Measurements from ENCODE around the gene MRM2.
"Not testable (repeated sequence)": the region's sequence is repeated elsewhere in the genome, so short reads cannot be mapped to it uniquely, and the experiment has no call there.

The MRM2 gene

DNA sequence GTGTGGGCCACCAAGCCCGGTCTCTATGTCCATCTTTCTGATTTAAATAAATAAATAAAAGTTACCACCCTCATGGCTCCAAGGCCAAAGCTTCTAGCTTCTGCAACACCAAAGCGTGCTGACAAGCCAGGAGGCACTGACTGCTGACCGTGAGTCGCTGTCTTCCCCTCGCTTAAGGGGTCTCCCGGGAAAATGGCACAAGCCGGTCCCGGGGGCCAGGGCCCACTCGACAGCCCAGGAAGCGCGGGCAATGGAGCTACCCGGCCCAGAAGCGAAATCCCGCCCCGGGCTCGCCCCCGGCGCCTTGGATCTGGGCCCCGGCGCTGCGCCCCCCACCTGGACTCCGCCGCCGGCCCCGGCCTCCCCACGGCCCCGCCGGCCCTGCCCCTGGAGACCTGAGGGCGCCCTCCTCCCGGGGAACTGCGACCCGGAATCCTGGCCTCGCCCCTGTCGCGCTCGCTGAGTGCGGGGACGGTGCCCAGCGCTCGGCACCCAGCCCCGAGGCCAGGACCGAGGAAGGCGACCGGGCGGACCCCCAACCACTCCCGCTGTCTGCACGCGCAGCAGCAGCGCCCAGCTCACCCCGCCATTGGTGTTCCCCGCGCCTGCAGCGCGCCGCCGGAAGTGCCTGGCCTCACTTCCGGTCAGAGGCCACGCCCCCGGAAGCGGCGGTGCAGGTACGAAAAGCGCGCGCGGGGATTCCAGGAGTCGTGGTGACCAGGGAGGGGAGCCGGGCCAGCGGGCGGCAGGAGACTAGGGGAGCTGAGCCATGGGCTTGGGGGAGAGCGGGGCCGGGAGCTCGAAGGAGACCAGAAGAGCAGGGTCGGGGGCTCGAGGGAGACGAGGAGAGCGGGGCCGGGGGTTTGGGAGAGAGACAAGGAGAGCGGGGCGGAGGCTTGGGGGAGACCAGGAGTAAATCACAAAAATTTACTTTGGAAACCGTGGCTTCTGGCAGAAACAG is at the start of gene MRM2, which contains the start of gene NUDT1:
MRM2 (minus strand) TSS at position 626 of the 961 bp plus-strand sequence; CDS start at position 590, 36 bp downstream.
NUDT1 (plus strand) TSS at position 647 of the 961 bp plus-strand sequence. CDS start 2,349 bp downstream, outside the sequence.
- peak; percentile 78 for DNase-seq

DNA sequence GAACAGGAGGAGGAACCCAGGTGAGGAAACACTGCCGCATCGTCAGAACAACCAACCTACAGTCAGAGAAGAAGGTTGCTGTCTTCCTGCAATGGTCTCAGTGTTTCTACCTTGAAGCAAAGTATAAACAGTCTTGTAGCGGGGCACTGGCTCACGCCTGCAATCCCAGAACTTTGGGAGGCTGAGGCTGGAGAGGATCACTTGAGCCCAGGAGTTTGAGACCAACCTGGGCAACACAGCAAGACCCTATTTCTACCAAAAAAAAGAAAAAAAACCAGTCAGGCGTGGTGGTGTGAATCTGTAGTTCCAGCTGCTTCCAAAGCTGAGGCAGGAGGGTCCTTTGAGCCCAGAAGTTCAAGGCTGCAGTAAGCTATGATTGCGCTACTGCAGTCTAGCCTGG is 48.9 kb upstream of the MRM2 start:
- no peak for DNase-seq

DNA sequence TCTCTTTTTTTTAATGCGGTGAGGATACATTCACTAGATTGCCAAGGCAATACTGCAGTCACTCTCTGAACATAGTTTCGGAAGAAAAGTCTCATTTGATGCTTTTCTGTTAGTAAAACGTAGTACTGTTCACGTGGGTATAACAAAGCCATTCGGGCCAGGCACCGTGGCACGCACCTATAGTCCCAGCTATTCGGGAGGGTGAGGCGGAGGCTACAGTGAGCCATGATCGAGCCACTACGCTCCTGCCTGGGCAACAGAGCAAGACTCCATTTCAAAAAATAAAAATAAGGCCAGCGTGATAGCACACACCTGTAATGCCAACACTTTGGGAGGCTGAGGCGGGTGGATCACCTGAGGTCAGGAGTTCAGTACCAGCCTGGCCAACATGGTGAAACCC is 47.6 kb upstream of the MRM2 start:
- DNase-seq: no peak

DNA sequence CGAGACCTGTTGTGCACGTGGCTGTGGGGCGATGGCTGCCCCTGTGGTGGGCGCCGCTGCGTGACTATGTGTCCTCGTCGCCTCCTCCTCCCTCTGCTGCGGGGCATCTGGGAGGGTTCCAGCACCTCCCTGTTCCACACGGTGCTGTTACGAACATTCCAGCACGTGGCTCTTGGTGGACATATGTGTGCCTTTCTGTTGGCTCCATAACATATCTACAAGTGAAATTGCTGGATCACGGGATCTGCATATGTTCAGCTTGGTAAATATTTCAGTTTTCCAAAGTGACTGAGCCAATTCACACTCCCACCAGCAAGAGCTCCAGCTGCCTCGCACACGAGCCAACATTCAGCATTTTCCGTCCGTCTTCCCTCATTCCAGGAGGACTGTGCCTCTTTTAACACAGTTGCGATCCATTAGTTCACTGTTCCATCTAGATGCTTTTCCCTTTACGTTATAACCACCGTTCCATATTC is 47.1 kb upstream of the MRM2 start:
- no peak for DNase-seq

DNA sequence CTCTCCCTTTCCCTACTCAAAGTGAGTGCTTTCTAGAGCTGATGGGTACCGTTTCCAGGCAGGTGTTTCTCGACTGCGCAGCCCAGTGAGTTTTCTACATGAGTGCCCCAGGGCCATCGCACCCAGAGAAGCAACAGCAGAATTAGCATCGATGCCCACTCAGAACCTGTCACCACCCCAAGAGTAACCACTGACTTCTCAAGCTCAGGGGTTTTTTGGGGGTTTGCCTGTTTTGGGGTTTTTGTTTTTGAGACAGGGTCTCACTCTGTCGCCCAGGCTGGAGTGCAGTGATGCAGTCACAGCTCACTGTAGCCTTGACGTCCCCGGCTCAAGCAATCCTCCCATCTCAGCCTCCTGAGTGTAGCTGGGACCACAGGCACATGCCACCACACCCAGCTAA is 46.5 kb upstream of the MRM2 start:
- DNase-seq: no peak

DNA sequence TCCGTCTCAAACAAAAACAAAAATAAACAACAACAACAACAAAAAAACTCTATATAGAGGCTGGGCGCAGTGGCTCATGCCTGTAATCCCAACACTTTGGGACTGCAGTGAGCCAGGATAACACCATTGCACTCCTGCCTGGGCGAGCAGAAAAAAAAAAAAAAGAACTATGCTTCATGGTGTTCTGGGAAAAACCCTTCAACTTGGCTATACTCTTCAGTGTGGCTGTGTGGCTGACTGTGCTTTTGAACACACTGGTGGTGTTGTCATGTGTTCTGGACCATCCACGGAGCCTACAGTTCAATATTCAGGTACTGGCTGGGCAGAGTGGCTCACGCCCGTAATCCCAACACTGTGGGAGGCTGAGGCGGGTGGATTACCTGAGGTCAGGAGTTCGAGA is 45.7 kb upstream of the MRM2 start:
- no peak for DNase-seq

DNA sequence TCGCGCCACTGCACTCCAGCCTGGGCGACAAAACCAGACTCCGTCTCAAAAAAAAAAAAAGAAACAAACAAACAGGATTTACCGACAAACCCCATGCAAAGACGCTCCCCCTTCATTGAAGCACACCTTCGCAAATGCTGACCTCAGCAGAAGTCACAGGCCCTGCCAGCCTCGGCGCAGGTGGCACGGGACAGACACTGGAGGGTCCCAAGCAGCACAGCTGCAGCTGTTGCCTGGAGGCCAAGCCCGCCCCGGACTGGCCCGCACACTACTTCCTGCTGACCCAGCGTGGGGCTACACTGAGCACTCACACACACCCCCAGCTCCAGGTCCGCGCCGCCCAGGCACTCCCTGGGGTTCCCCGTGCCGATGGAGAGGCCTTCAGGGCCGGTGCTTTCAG is 41.1 kb upstream of the MRM2 start:
- no peak for DNase-seq

DNA sequence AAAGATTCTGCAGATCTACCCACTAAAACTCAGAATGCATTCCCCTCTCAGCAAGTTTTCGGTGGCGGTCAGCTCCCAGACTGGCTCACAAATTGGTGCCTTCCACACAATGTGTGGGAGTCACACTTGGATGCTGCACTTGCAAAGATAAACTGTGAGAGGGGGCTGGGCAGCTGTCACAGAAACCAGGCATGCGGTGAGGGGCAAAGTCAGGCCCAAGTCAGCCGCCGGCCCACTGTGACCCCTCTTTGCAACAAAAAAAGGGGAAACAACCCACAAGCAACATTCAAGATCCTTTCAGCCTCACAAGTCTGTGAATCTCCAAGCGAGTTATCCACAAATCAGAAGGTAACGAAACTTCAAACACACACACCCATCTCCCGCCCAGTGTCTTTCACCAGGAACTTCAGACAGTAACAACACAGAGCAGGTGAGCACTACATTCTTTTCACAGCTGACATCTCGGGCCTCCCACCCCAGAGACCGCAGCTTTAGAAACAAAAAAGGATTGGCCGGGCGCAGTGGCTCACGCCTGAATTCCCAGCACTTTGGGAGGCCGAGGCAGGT is 40.3 kb upstream of the MRM2 start:
- no peak for DNase-seq

DNA sequence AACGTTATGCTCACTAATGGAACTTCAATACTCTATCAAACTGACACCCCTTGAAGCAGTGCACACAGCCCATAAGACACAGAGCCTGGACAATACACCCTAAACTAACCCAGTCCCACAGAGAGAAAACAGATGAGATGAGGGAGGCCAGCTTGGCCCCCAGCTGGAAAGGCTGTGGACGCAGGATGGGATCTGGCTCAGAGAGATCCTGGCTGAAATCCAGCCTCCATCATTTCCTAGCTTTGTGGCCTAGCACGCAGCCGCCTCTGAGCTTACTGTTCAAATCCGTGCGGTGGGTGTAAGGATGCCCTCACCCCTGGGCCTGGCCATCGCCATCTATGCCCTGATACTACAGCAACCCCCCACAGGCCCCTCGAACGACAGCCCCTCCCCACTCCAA is 39.5 kb upstream of the MRM2 start:
- DNase-seq: no peak

DNA sequence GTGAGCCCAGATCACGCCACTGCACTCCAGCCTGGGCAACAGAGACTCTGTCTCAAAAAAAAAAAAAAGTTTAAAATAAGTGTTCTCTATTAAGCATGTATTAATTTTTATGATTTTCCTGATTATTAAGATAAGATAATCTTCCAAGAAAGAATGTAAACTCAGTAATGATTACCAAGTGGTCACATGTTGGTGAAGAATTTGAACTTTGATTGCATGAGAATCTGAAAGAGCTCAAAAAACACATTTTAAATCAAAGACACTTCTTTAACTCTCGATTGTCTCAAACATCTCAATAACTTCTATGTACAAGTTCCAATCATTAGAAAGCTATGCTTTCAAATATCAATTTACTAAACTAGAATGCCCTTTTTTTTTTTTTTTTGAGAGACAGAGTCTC is 38.4 kb upstream of the MRM2 start:
- DNase-seq: no peak

DNA sequence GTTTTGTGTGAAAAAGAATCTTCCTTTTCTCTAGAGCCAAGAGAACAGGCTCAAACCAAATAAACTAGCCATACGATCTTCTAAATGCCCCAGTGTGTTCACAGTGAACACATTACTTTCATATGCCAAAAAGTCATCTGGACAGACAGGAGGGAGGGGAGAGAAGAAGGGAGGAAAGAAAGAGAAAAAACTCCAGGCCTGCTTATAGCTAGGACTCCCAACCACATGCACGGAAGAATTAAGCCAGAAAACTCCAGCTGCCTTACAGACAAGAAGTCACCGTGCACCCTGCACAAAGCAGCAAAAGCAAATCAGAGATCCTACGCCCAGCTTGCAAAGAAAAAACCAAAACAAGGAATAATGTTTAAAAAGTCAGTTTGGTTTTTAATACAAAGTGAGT is 37.9 kb upstream of the MRM2 start:
- no peak for DNase-seq

DNA sequence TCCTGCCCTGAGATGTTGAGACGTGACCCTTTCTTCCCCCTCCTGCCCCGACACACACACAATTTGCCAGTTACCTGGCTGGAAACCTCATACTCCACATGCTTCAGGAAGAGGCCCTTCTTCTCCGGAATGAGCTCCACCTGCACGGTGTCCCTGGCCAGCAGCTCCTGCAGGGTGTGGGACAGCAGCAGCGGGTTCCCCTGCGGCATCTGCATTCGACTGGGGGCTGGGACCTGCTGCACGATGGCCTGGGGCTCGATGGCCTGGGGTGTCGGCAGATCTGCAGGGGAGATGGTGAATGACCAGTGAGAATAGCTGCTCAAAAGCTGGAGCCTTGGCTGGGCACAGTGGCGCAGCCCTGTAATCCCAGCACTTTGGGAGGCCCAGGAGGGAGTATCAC is 36.0 kb upstream of the MRM2 start:
- no peak for DNase-seq

DNA sequence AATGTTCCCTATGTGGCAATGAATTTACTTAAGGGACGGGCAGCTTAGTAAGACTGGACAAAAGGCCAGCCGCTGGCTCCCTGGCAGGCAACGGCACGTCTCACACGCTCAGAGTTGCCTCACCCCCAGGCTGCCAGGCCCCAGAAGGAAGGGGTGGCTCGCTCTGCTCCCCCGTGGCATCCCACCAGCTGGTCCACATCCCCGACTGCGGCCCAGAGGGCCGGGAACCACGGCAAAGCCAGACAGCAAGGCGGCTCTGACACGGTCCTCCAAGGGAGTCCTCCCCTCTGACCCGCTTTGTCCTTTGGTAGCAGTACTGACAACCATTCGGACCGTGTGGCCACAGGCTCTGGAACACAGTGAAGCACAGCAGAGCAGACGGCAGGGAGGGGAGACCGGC is 34.1 kb upstream of the MRM2 start:
- DNase-seq: no peak

DNA sequence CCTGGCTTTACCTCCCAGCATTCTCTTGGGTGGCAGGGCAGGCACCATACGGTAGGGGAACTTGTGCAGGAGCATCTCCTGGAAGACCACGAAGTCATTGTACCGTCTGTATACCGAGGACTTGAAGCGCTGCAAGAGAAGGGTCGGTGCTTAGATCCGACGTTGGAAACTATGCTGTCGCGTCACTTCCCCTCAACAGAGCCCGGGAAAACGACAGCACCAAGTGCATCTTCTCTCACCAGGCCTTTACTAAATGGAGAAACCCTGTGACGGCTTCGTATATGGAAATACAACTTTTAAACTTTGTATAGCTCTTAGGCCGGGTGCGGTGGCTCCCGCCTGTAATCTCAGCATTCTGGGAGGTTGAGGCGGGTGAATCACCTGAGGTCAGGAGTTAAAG is 33.1 kb upstream of the MRM2 start:
- DNase-seq: no peak

DNA sequence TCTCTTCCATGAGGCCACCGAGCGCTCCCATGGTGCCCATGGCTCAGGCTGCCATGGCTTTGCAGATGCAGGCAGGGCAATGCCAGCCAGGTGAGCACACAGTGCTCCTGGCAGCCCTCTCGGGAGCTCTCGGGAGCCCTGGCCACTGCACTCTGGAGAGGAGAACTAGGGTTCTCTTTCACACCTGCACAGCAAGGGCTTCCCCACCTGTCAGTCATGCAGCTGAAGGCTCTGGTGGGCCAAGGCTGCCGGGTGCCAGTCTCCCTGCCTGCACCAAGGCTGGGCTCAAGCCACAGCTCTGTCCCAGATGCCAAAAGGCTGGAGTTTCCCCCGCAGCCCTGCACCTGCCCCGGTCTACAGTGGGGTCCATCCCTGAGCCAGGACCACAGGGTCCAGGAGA is 32.7 kb upstream of the MRM2 start:
- no peak for DNase-seq

DNA sequence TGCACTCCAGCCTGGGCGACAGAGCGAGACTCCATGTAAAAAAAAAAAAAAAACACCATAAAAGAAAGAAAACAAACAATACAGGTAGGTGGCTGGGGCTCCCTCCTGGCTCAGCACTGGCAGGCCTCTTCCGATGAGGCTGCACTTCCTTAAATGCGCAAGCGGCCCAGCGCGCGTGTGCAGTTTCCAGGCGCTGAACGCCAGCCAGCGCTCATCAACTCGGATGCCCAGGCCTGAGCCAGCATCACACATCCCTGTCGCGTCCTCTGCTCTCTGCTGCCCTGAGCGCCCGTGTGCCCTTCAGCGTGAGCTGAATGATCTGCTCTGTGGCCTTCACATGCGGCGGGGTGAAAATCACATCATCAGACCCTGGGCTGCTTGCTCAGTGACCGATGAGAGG is 31.9 kb upstream of the MRM2 start:
- DNase-seq: no peak

DNA sequence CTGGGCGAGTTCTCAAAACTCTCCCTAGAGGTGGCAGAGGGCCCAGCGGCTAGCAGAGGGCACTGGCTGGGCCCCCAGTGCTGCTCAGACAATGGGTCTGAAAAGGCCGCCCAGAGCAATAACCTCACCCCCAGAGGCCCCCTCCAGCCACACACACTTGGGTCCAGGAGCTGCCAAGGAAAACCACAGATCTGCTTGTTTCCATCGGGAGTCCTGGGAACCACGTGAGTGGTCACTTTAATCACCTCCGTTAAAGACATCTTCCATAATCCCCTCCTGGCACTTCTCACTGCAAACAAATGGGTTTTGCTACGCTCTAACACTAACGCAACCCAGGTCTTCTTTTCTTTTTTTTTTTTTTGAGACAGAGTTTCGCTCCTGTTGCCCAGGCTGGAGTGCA is 30.0 kb upstream of the MRM2 start:
- DNase-seq: no peak

DNA sequence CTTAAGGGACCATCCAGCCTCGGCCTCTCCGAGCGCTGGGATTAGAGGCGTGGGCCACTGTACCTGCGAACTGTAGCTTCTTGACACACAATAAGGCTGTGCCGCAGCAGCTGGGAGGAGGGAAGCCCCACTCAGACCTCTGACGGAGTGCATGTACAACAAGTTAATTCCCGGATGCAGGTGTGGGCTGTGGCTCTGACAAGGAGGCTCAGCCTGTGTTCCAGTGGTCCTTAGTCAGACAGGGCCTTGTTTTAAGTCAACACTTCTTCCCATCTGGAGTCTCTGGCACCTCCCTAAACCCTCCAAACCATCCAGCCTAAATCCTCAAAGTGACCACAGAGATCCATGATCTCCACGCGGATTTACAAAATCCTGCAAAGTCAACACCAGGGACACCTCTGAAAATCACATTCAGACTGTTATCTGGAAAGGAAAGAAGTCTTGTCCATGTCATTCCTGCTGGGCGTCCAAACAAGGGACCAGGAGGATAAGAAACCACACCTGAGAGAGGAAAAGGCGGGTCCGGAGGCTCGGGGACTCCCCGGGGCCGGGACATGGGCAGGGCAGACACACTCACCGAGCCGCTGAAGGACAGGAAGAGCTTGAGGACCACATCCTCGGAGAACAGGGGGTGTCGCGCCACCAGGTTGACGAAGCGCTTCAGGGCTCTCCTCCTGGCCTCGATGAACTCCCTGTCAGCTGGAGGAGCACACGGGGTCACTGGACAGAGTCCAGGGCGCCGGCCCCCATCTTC is 29.4 kb upstream of the MRM2 start:
- no peak for DNase-seq

DNA sequence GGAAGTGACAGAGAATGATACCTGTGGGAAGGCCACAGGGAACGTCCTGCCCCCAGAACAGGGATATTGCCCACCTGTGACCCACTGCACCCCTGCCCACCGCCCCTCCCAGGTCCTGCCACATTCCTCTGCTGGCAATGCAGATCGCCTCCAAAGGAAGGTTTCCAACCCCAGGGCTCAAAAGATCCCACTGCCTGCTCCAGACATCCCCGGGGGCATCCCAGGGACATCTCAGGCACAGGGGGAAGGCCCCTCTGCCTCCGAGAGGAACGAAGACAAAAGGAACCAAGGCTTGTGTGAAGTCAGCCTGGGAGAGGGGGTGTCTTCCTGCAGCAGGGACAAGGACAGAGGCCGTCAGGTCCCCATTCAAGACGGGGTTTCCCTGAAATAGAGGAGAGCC is 28.5 kb upstream of the MRM2 start:
- DNase-seq: no peak

DNA sequence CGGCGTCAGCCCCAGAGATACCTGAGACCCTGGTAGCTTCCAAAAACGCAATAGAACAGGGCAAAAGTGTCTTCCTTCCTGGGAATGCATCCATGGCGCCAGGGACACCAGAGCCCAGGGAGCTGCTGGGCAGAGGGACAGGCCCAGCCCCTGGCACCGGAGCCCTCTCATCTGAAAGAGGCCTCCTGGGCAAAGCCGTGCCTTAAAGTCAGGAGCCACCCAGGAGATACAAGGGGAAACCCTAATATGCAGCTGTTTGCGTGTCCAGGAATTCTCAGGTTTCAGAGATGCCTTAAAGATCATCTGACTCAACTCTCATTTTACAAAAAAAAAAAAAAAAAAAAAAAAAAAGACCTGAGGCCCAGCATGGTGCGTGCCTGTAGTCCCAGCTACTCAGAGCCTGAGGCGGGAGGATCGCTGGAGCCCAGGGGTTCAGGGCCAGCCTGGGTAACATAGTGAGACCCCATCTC is 28.0 kb upstream of the MRM2 start:
- no peak for DNase-seq

DNA sequence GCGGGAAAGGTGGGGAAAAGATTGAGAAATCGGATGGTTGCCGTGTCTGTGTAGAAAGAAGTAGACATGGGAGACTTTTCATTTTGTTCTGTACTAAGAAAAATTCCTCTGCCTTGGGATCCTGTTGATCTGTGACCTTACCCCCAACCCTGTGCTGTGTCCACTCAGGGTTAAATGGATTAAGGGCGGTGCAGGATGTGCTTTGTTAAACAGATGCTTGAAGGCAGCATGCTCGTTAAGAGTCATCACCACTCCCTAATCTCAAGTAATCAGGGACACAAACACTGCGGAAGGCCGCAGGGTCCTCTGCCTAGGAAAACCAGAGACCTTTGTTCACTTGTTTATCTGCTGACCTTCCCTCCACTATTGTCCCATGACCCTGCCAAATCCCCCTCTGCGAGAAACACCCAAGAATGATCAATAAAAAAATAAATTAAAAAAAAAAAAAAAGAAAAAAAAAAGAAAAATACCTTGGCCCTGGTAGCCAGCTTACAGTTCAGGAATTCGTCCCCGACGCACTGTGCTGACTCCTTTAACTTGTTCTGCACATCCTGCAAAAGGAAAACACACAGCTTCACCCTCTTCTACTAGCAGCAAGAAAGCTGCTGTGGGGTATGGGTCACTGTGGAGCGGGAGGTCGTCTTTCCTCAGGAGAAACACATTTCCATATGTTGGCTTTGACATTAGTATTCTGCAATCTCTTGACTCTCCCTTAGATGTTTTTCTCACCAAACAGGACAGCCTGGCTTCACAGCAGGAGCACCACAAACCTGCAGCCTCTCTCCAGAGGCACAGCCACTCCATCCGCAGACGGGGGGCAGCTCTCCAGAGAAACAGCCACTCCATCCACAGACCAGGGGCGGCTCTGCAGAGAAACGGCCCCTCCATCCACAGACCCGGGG is 27.3 kb upstream of the MRM2 start:
- DNase-seq: not testable (repeated sequence)

DNA sequence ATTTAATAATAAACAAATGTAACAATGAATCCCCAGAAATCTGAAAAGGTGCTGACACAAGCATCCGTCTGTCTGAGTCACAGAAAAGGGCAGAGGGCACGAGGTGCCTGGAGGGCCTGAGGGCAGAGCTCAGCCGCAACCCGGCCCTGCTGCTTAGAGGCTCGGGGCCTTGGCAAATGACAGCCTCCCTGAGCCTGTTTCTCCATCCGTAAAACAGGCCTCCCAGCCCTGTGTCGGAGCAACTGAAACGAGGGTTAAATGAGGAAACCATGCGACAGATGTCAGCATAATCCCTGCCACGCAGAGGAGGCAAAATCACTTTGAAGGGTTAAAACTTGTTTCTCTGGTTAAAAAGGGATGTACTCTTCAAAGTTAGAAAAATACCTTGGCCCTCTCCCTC is 24.9 kb upstream of the MRM2 start:
- DNase-seq: no peak
